Measurements from ENCODE around the gene COL4A3. TPM values are rescaled to one million over a fixed set of nuclear protein-coding genes. Genes with fewer than 3 reads are reported as not detected.

The COL4A3 gene
- total RNA-seq, 1 donor from 2014 or later = 5.5 TPM

- DNase-seq (ENCODE audit: missing footprints) (peak; percentile 50), ATAC-seq (no peak)
- intact Hi-C loops (cut with DNase I) = no loop called here
These were observed 156.1 kb downstream of the COL4A3 start for GRCh38 chr2:227320305-227321094.

DNA sequence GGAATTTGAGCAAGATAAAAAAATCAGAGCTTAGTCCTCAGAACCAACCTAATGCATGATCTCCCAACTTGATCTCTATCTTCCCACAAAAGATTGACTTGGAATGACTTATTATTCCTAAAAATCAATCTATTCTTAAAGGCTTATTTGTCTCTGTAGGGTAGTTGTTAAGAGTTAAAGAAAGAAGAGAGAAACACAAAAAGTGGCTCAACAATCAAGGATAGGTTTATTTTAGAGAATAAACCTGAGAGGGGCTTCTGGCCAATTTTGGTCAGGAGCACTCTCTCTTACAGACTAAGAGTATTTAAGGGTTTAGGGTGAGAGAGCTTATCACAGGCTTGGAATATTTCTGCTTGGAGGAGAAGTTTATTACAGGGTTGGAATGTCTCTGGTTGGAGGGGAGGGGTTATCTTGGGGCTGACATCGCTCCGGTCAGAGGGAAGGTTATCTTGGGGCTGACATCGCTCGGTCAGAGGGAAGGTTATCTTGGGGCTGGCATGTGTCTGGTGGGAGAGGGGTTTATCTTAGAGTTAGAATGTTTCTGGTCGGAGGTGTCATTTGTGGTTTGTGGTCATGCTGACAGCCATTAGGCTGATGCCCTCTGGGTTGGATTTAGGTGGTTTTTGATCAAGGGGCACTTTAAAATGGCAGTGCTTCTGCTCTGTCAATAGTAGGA, 158.2 kb downstream of the COL4A3 start:
- DNase-seq (ENCODE audit: missing footprints) = no peak
- ATAC-seq = no peak
- intact Hi-C loops (cut with DNase I) = no loop called here

- no peak for ATAC-seq
- no peak for DNase-seq (ENCODE audit: missing footprints)
- intact Hi-C loops (cut with DNase I) = no loop called here
These were observed 159.4 kb downstream of the COL4A3 start for GRCh38 chr2:227323818-227324217.

DNA sequence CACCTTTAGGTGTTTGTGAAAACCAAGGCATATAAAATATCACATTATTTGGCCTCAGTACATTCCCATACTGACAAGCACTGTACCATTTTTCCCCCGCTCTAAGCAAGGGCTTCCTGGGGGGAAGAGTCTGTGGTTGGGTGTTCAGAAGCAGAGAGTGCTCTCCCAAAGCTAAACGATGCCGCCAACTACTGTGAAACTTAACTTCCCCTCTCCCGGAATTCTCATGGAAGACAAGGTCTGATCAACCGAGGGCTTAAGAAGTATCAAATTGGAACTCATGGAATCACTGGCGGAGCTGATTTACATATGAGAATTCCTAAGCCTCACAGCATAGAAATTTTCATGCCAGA, 160.2 kb downstream of the COL4A3 start:
- peak; percentile 35 for ATAC-seq

DNA sequence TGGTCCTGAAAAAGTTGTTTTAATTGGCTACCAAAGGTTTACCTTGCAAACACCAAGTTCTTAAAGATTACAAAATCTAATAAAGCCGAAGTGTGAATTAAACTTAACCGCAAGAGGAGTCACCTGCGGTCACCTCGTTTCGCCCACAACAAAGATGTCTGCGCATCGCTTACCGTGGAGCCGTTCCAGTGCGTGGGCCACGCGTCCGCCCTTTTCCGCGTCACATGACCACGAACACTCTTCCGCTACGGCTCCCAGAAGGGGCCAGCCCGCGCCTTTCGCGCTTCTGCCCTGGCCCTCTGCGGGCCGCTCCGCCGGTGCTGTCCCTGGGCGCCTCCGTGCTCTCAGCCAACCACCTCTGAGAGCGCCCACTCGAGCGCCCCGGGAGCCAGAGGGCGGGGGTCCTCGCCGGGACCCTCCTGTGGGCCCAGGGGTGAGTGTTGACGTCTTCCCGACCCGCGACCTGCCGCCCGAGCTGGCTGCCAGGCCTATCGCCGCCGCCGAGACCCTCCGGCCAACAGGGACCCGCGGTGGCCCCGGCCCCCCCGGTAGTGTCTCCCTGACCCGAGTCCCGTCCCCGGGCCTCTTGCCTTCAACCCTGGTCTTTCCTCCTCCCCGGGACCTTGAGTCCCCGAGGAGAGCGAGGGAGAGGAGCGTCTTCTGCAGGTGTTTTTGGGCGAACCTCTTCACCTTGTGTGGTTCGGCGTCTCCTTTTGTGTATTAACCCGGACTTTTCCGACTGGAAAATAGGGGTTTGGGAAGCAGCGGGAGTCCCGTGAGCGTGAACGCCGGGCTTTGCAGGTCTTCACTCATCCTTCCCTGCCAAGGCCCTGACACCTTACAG, 160.8 kb downstream of the COL4A3 start, which contains the start of gene MFF:
Gene MFF, plus strand, starts transcription at position 257 of the 844 bp plus-strand sequence. CDS start 5,415 bp downstream, outside the sequence.
- ATAC-seq (peak; percentile 99), DNase-seq (ENCODE audit: missing footprints) (peak; percentile 97)
- intact Hi-C loops (cut with DNase I) = no loop called here

More for the DNA sequence above, 160.2 kb downstream of the COL4A3 start:
- DNase-seq (ENCODE audit: missing footprints) = no peak
- intact Hi-C loops (cut with DNase I) = no loop called here

DNA sequence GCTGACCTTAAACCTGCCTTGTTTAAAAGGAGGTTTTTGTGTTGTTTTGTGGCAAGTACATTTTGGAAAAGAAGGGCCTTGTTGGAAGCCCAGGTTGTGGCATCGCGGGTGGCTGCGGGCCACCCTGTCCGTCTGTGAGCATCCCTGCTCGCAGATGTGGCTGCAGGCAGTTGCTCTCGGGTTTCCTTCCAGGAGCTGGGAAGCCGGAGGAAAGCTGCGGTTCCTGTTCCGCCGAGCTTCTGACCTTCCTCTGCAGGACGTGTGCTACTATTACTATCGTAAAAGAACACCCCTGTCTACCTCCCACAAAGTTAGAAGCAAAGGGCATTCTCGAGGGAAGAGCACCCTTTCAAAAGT, 161.4 kb downstream of the COL4A3 start:
- DNase-seq (ENCODE audit: missing footprints) (no peak), ATAC-seq (peak; percentile 52)
- intact Hi-C loops (cut with DNase I) = no loop called here

DNA sequence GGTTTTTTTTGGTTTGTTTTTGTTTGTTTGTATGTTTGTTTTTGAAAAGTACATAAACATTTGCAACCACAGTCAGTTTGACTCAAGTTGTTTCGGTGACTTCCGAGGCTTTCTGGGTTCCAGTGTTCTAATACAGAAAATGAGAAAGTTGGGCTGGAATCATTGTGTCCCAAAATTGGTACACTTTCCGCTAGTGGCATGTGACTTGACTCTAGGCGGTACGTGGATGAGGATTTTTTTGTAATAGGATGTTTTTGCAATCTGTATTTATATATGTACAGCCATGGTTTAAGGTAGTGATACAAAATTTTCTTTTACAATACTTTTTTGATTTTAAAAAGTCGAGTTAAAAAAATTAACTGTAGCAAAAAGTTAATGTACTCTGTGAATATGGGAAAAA, 162.4 kb downstream of the COL4A3 start:
- ATAC-seq (no peak), DNase-seq (ENCODE audit: missing footprints) (no peak)
- intact Hi-C loops (cut with DNase I) = no loop called here

GRCh38 chr2:227335713-227336112, 171.3 kb downstream of the COL4A3 start:
- ATAC-seq (no peak), DNase-seq (ENCODE audit: missing footprints) (no peak)
- intact Hi-C loops (cut with DNase I) = no loop called here

- no peak for ATAC-seq
- no peak for DNase-seq (ENCODE audit: missing footprints)
- intact Hi-C loops (cut with DNase I) = no loop called here
These were observed 173.0 kb downstream of the COL4A3 start for GRCh38 chr2:227337442-227337841.

- intact Hi-C loops (cut with DNase I) = no loop called here
- DNase-seq (ENCODE audit: missing footprints) = no peak
- ATAC-seq = no peak
These were observed 174.7 kb downstream of the COL4A3 start for GRCh38 chr2:227339098-227339599.

DNA sequence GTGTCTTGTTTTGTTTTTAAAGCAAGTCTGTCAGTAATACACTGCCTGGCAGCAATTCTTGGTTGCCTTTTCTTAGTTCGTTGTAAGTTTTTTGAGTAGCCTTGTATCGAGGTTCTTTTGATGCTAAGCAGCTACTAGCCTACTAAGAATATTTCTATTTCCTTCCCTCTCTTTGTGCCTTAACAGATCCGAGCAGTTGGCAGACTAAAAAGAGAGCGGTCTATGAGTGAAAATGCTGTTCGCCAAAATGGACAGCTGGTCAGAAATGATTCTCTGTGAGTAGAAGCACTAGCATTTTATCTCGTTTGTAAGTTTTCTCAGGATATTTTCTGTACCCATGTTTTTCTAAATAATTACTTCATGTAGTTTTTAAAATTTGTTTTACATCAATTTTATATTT, 175.7 kb downstream of the COL4A3 start:
- DNase-seq (ENCODE audit: missing footprints) (no peak), ATAC-seq (no peak)
- intact Hi-C loops (cut with DNase I) = no loop called here

DNA sequence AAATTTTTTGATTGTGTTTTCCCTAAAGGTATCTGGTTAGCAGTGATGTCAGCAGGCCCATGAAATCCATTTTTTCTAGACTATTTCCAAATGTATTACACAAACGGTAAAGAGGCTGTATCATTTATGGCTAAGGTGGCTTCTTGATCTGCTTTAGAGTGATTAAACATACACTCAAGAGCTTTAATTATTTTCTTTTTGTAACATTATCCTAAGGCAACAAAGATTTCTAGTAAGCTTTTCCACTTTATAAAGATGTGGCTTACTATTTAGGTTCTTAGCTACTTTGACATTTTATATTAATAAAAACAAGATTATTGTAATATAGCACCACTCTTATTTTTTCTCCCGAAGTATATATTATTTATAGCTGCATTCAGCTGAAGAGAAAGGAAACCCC, 177.1 kb downstream of the COL4A3 start:
- DNase-seq (ENCODE audit: missing footprints) (no peak), ATAC-seq (no peak)
- intact Hi-C loops (cut with DNase I) = no loop called here

GRCh38 chr2:227344231-227344630, 179.8 kb downstream of the COL4A3 start:
- DNase-seq (ENCODE audit: missing footprints) = no peak
- no peak for ATAC-seq
- intact Hi-C loops (cut with DNase I) = no loop called here

DNA sequence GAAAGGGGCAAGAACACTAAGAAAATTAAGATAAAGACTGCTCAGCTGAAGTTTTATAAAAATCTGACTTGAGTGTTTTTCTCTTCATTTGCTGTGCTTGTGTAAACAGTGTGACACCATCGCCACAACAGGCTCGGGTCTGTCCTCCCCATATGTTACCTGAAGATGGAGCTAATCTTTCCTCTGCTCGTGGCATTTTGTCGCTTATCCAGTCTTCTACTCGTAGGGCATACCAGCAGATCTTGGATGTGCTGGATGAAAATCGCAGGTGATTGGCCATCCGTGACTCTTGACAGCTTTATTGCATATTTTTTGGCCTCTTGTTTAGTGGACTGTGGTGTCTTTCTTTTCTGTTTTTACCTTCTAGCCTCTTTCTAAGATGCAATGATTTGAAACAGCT, 182.7 kb downstream of the COL4A3 start:
- intact Hi-C loops (cut with DNase I) = no loop called here
- no peak for DNase-seq (ENCODE audit: missing footprints)
- ATAC-seq = no peak

GRCh38 chr2:227348324-227348723, 183.9 kb downstream of the COL4A3 start:
- no peak for ATAC-seq
- intact Hi-C loops (cut with DNase I) = no loop called here
- DNase-seq (ENCODE audit: missing footprints) = no peak

DNA sequence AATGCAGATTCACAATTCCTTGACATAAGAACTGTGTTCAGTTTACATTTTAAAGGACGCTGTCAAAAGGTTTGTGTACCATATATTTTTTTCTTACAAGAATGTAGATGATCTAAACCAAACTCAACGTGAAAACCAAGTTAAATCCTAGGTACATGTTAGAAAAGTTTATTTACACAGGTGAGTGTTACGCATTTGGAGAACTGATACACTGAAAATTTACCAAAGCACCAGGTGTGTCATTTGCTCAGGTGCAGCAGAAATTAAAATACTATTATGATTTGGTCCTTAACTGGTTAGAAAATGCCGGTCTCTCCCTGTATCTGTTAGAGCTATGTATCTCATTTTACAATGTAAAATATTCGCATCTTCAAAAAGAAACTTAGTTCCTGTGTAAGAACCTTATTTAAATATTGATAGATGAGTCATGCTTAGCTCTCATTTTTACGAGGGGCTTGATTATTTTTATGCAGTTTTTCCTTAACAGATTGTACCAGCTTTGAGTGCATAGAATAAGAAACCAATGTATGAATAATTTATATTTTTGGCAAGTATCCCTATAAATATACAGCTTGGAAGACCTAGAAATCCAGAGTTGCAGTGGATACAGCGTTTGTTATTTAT, 185.7 kb downstream of the COL4A3 start:
- intact Hi-C loops (cut with DNase I) = no loop called here
- ATAC-seq (no peak), DNase-seq (ENCODE audit: missing footprints) (no peak)

DNA sequence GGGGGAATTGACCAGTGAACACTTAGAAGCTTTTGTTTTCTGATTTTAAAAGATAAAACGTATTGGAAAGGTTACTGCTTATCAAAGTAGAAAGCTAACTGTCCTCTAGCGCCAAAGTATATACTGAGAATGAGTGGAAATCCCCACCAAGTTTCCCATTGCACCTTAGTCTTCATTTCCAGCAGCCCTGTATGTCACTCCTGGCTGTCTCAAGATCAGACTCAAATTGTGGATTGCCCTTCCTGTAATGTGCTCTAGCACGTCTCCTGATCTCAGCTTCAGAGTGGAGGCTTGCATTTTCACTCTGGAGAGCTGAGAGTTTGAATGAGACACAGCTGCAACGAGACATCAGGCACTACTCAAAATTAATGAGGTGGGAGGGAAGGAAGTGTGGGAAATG, 187.2 kb downstream of the COL4A3 start:
- no peak for DNase-seq (ENCODE audit: missing footprints)
- ATAC-seq = no peak
- intact Hi-C loops (cut with DNase I) = no loop called here

- intact Hi-C loops (cut with DNase I) = no loop called here
- no peak for DNase-seq (ENCODE audit: missing footprints)
- ATAC-seq = no peak
These were observed 195.9 kb downstream of the COL4A3 start for GRCh38 chr2:227360351-227360750.

DNA sequence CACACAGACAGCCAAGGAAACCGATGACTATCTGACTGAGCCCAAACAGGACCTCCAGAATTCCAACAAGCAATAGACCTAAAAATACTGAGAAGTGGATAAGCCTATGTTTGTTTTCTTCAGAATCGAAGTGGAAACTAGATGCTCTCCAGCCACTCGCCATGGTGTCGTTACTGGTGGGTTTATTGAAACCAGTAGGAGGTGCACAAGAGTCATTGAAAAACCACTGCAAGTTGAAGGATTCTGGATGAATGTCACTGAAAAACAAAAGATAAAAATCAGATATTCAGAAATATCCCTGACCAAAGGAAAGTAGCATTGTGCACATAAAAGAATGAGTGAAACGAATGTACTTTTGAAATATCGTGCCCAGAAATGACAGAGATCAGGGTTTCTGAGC, 199.3 kb downstream of the COL4A3 start:
- intact Hi-C loops (cut with DNase I) = no loop called here
- DNase-seq (ENCODE audit: missing footprints) = no peak
- ATAC-seq = no peak
